ENCODE results near the gene NWD2. TPM values are rescaled to one million over a fixed set of nuclear protein-coding genes. Genes with fewer than 3 reads are reported as not detected.

NWD2 gene
- total RNA-seq, 1 donor from 2014 or later, result 0.08 TPM

- no peak for ATAC-seq
- intact Hi-C loops (cut with DNase I), result no loop called here
- DNase-seq (ENCODE audit: missing footprints), result no peak
These were observed 180.2 kb downstream of the NWD2 start for GRCh38 chr4:37424753-37425152.

- no peak for ATAC-seq
- no peak for DNase-seq (ENCODE audit: missing footprints)
- intact Hi-C loops (cut with DNase I), result no loop called here
These were observed 181.3 kb downstream of the NWD2 start for GRCh38 chr4:37425857-37426256.

GRCh38 chr4:37427193-37427592 lies 182.7 kb downstream of the NWD2 start:
- ATAC-seq (no peak), DNase-seq (ENCODE audit: missing footprints) (no peak)
- intact Hi-C loops (cut with DNase I), result no loop called here

GRCh38 chr4:37429906-37430305 lies 185.4 kb downstream of the NWD2 start:
- DNase-seq (ENCODE audit: missing footprints), result no peak
- ATAC-seq, result no peak
- intact Hi-C loops (cut with DNase I), result no loop called here

GRCh38 chr4:37430718-37431416 lies 186.3 kb downstream of the NWD2 start:
- ATAC-seq (no peak), DNase-seq (ENCODE audit: missing footprints) (no peak)
- intact Hi-C loops (cut with DNase I), result no loop called here

- ATAC-seq (no peak), DNase-seq (ENCODE audit: missing footprints) (no peak)
- intact Hi-C loops (cut with DNase I), result no loop called here
These were observed 186.8 kb downstream of the NWD2 start for GRCh38 chr4:37431417-37431743.

GRCh38 chr4:37434469-37434868 lies 189.9 kb downstream of the NWD2 start:
- ATAC-seq (no peak), DNase-seq (ENCODE audit: missing footprints) (no peak)
- intact Hi-C loops (cut with DNase I), result no loop called here

GRCh38 chr4:37436546-37436945 lies 192.0 kb downstream of the NWD2 start:
- no peak for DNase-seq (ENCODE audit: missing footprints)
- ATAC-seq, result no peak
- intact Hi-C loops (cut with DNase I), result no loop called here

- DNase-seq (ENCODE audit: missing footprints) (no peak), ATAC-seq (no peak)
- intact Hi-C loops (cut with DNase I), result no loop called here
These were observed 192.6 kb downstream of the NWD2 start for GRCh38 chr4:37437163-37437562.

GRCh38 chr4:37438564-37439279 lies 194.2 kb downstream of the NWD2 start:
- DNase-seq (ENCODE audit: missing footprints), result no peak
- intact Hi-C loops (cut with DNase I), result no loop called here
- no peak for ATAC-seq

- ATAC-seq (no peak), DNase-seq (ENCODE audit: missing footprints) (no peak)
- intact Hi-C loops (cut with DNase I), result no loop called here
These were observed 195.4 kb downstream of the NWD2 start for GRCh38 chr4:37439809-37440474.

- intact Hi-C loops (cut with DNase I), result no loop called here
- ATAC-seq (no peak), DNase-seq (ENCODE audit: missing footprints) (no peak)
These were observed 196.0 kb downstream of the NWD2 start for GRCh38 chr4:37440501-37440900.

GRCh38 chr4:37441231-37442061 lies 196.9 kb downstream of the NWD2 start:
- intact Hi-C loops (cut with DNase I), result no loop called here

GRCh38 chr4:37442062-37442323 lies 197.4 kb downstream of the NWD2 start:
- ATAC-seq (no peak), DNase-seq (ENCODE audit: missing footprints) (no peak)
- intact Hi-C loops (cut with DNase I), result no loop called here

More at GRCh38 chr4:37441231-37442061, 196.9 kb downstream of the NWD2 start:
- ATAC-seq, result no peak
- no peak for DNase-seq (ENCODE audit: missing footprints)

GRCh38 chr4:37443137-37443536 lies 198.6 kb downstream of the NWD2 start:
- intact Hi-C loops (cut with DNase I), result no loop called here
- DNase-seq (ENCODE audit: missing footprints), result no peak
- no peak for ATAC-seq

GRCh38 chr4:37445023-37445422 lies 200.5 kb downstream of the NWD2 start:
- ATAC-seq (no peak), DNase-seq (ENCODE audit: missing footprints) (no peak)
- intact Hi-C loops (cut with DNase I), result no loop called here

- intact Hi-C loops (cut with DNase I), result no loop called here
- ATAC-seq (no peak), DNase-seq (ENCODE audit: missing footprints) (no peak)
These were observed 201.5 kb downstream of the NWD2 start for GRCh38 chr4:37446016-37446415.

GRCh38 chr4:37447886-37448285 lies 203.3 kb downstream of the NWD2 start:
- ATAC-seq, result no peak
- intact Hi-C loops (cut with DNase I), result no loop called here

GRCh38 chr4:37450309-37450708 lies 205.8 kb downstream of the NWD2 start:
- ATAC-seq (no peak), DNase-seq (ENCODE audit: missing footprints) (no peak)
- intact Hi-C loops (cut with DNase I), result loop anchor here (10.0 kb wide), 1 partner anchor 344 kb away; no protein-coding TSS in a partner anchor

More at GRCh38 chr4:37447886-37448285, 203.3 kb downstream of the NWD2 start:
- DNase-seq (ENCODE audit: missing footprints), result no peak
